T-helper 17 cell (primary cell): ENCODE measurements around the gene FBXO31. TPM values are rescaled to one million over a fixed set of nuclear protein-coding genes. Genes with fewer than 3 reads are reported as not detected.

Experiments
- ATAC-seq: fragments of 150-1000 bp; cut with Tn5 transposase; 2 replicates; pipeline ENCODE4 v1.10.0; 2021; ENCODE audit warnings: mild to moderate bottlenecking, moderate library complexity
- DNase-seq, 3 donors: peaks; one replicate each; pipeline versions ENCODE4 v3.0.0 to v3.0.0-alpha.2; 2020 to 2021
- H3K9me3 ChIP-seq: one replicate; pipeline ENCODE4 v1.7.0; 2013; ENCODE audit warnings: low read length, mild to moderate bottlenecking; ENCODE audit not compliant: control insufficient read depth, poor library complexity, severe bottlenecking
- H3K27ac Mint-ChIP-seq: one replicate; pipeline ENCODE4 v1.8.0; 2022; ENCODE audit warnings: mild to moderate bottlenecking, moderate library complexity, mixed read lengths
- H3K27me3 Mint-ChIP-seq: one replicate; pipeline ENCODE4 v1.8.0; 2022; ENCODE audit warnings: mixed read lengths
- H3K36me3 Mint-ChIP-seq: one replicate; pipeline ENCODE4 v1.8.0; 2022; ENCODE audit warnings: low read depth, mixed read lengths
- H3K4me1 Mint-ChIP-seq: one replicate; pipeline ENCODE4 v1.8.0; 2022; ENCODE audit warnings: mild to moderate bottlenecking, mixed read lengths
- H3K4me3 Mint-ChIP-seq: one replicate; pipeline ENCODE4 v1.8.0; 2022; ENCODE audit warnings: mild to moderate bottlenecking, moderate library complexity, mixed read lengths
- total RNA-seq, 4 donors: library from RNA in 2 of 4; stranded (reverse) in 2 of 4; gene quantifications; one replicate each; pipeline ENCODE4 v1.2.3 and lab custom pipeline; 2022 to 2026

Gene FBXO31
- total RNA-seq: 10 to 100 TPM; 32.7 to 41.7 TPM
- total RNA-seq (lab: John Stamatoyannopoulos, UW): 42.6 to 69.9 reads per million in 2 donors

GRCh38 chr16:87383505-87384161, at the start of gene FBXO31:
TSS of gene FBXO31 (minus strand) at chr16:87383776. CDS start at chr16:87383744, 32 bp downstream.
- H3K4me1 Mint-ChIP-seq: peaks cover 57% of the 10 kb centered on the region
- H3K27ac Mint-ChIP-seq: peak within 1 kb of the TSS; percentile 94
- no peaks in the 10 kb centered on the region for H3K9me3 ChIP-seq
- peak; percentile 74 for ATAC-seq
- DNase-seq: peak; percentile 87 to 92 (median 90)
- no peaks in the 10 kb centered on the region for H3K27me3 Mint-ChIP-seq
- peaks cover 2% of the 10 kb centered on the region for H3K36me3 Mint-ChIP-seq
- H3K4me3 Mint-ChIP-seq: peak within 1 kb of the TSS; percentile 89

- no peak for ATAC-seq
- Mint-ChIP-seq H3K4me1 (peaks cover 10% of the 10 kb centered on the region), H3K27ac (no peak overlapping the region)
Measured at GRCh38 chr16:87432330-87432915, 48.8 kb upstream of the FBXO31 start.

GRCh38 chr16:87431926-87432325, 48.4 kb upstream of the FBXO31 start:
- DNase-seq (no peak), ATAC-seq (no peak)
- Mint-ChIP-seq H3K4me3 (no peak overlapping the region), H3K4me1 (peaks cover 10% of the 10 kb centered on the region), H3K36me3 (peaks cover 2% of the 10 kb centered on the region), H3K27me3 (no peaks in the 10 kb centered on the region), H3K27ac (no peak overlapping the region)
- no peaks in the 10 kb centered on the region for H3K9me3 ChIP-seq

More at GRCh38 chr16:87432330-87432915, 48.8 kb upstream of the FBXO31 start:
- peaks cover 2% of the 10 kb centered on the region for H3K36me3 Mint-ChIP-seq
- no peaks in the 10 kb centered on the region for H3K27me3 Mint-ChIP-seq
- no peak overlapping the region for H3K4me3 Mint-ChIP-seq
- no peaks in the 10 kb centered on the region for H3K9me3 ChIP-seq
- no peak for DNase-seq

- H3K9me3 ChIP-seq: no peaks in the 10 kb centered on the region
- peaks cover 13% of the 10 kb centered on the region for H3K4me1 Mint-ChIP-seq
- H3K36me3 Mint-ChIP-seq: peaks cover 9% of the 10 kb centered on the region
- ATAC-seq (no peak), DNase-seq (no peak)
- no peak overlapping the region for H3K27ac Mint-ChIP-seq
- H3K4me3 Mint-ChIP-seq: no peak overlapping the region
- H3K27me3 Mint-ChIP-seq: no peaks in the 10 kb centered on the region
Measured at GRCh38 chr16:87426423-87427215, 43.0 kb upstream of the FBXO31 start.

- DNase-seq: no peak
- no peaks in the 10 kb centered on the region for H3K27me3 Mint-ChIP-seq
- no peak overlapping the region for H3K4me3 Mint-ChIP-seq
- H3K27ac Mint-ChIP-seq: no peak overlapping the region
- H3K4me1 Mint-ChIP-seq: peaks cover 13% of the 10 kb centered on the region
- no peaks in the 10 kb centered on the region for H3K9me3 ChIP-seq
- ATAC-seq: no peak
- H3K36me3 Mint-ChIP-seq: peaks cover 9% of the 10 kb centered on the region
Measured at GRCh38 chr16:87425941-87426340, 42.4 kb upstream of the FBXO31 start.

GRCh38 chr16:87424266-87424665, 40.7 kb upstream of the FBXO31 start:
- Mint-ChIP-seq H3K27me3 (no peaks in the 10 kb centered on the region), H3K36me3 (peaks cover 9% of the 10 kb centered on the region), H3K27ac (no peak overlapping the region), H3K4me3 (no peak overlapping the region), H3K4me1 (peaks cover 13% of the 10 kb centered on the region)
- no peak for ATAC-seq
- DNase-seq: no peak
- H3K9me3 ChIP-seq: no peaks in the 10 kb centered on the region

GRCh38 chr16:87423429-87423828, 39.9 kb upstream of the FBXO31 start:
- no peaks in the 10 kb centered on the region for H3K27me3 Mint-ChIP-seq
- peaks cover 8% of the 10 kb centered on the region for H3K36me3 Mint-ChIP-seq
- DNase-seq (no peak), ATAC-seq (no peak)
- no peak overlapping the region for H3K27ac Mint-ChIP-seq
- H3K4me1 Mint-ChIP-seq: peaks cover 13% of the 10 kb centered on the region
- H3K4me3 Mint-ChIP-seq: no peak overlapping the region
- H3K9me3 ChIP-seq: no peaks in the 10 kb centered on the region

GRCh38 chr16:87422106-87422505, 38.5 kb upstream of the FBXO31 start:
- DNase-seq: no peak
- Mint-ChIP-seq H3K27me3 (no peaks in the 10 kb centered on the region), H3K27ac (no peak overlapping the region), H3K4me3 (no peak overlapping the region), H3K4me1 (peaks cover 13% of the 10 kb centered on the region), H3K36me3 (peaks cover 8% of the 10 kb centered on the region)
- H3K9me3 ChIP-seq: no peaks in the 10 kb centered on the region
- ATAC-seq: no peak

- H3K9me3 ChIP-seq: no peaks in the 10 kb centered on the region
- DNase-seq (no peak), ATAC-seq (no peak)
- Mint-ChIP-seq H3K27ac (peak overlapping the region; percentile 60), H3K36me3 (peaks cover 8% of the 10 kb centered on the region), H3K4me1 (peaks cover 9% of the 10 kb centered on the region), H3K27me3 (no peaks in the 10 kb centered on the region), H3K4me3 (no peak overlapping the region)
Measured at GRCh38 chr16:87421003-87421912, 37.7 kb upstream of the FBXO31 start.

GRCh38 chr16:87420026-87421002, 36.7 kb upstream of the FBXO31 start:
- DNase-seq: no peak
- H3K9me3 ChIP-seq: no peaks in the 10 kb centered on the region
- peaks cover 5% of the 10 kb centered on the region for H3K4me1 Mint-ChIP-seq
- ATAC-seq: no peak
- no peak overlapping the region for H3K4me3 Mint-ChIP-seq
- H3K27ac Mint-ChIP-seq: peak overlapping the region; percentile 60
- H3K36me3 Mint-ChIP-seq: peaks cover 8% of the 10 kb centered on the region
- no peaks in the 10 kb centered on the region for H3K27me3 Mint-ChIP-seq

- Mint-ChIP-seq H3K27me3 (no peaks in the 10 kb centered on the region), H3K4me3 (no peak overlapping the region)
Measured at GRCh38 chr16:87418644-87419043, 35.1 kb upstream of the FBXO31 start.

GRCh38 chr16:87418216-87418615, 34.6 kb upstream of the FBXO31 start:
- Mint-ChIP-seq H3K36me3 (peaks cover 8% of the 10 kb centered on the region), H3K4me3 (no peak overlapping the region), H3K27ac (no peak overlapping the region), H3K4me1 (no peaks in the 10 kb centered on the region), H3K27me3 (no peaks in the 10 kb centered on the region)
- ATAC-seq (no peak), DNase-seq (no peak)
- H3K9me3 ChIP-seq: no peaks in the 10 kb centered on the region

More at GRCh38 chr16:87418644-87419043, 35.1 kb upstream of the FBXO31 start:
- Mint-ChIP-seq H3K4me1 (no peaks in the 10 kb centered on the region), H3K36me3 (peaks cover 8% of the 10 kb centered on the region), H3K27ac (no peak overlapping the region)
- no peaks in the 10 kb centered on the region for H3K9me3 ChIP-seq
- ATAC-seq (no peak), DNase-seq (no peak)
